Panc1 (cell line): ENCODE measurements around the gene RDX. TPM values are rescaled to one million over a fixed set of nuclear protein-coding genes. Genes with fewer than 3 reads are reported as not detected.

Experiments
- ATAC-seq: fragments of 200-7000 bp; cut with Tn5 transposase; 2 replicates; pipeline ENCODE4 v1.9.1; 2020; ENCODE audit warnings: mild to moderate bottlenecking, moderate library complexity
- BruUV-seq: library from RNA; stranded (reverse); fragments of 400-500 nt; replicated peaks from 2 replicates; lab custom pipeline; 2021; lab: Mats Ljungman, UMichigan
- CTCF ChIA-PET: fragments of 300-600 bp; sonication (Branson Sonifier 250); formaldehyde crosslinking; loops from one replicate; lab custom pipeline; 2022; ENCODE audit warnings: antibody characterized with exemption; lab: Charles Lee
- POLR2A ChIA-PET: fragments of 300-600 bp; sonication (Branson Sonifier 250); formaldehyde crosslinking; loops from one replicate; lab custom pipeline; 2022; ENCODE audit warnings: antibody characterized with exemption; lab: Charles Lee
- DNase-seq: peaks from one replicate; pipeline ENCODE4 v3.0.0-alpha.2; 2010; ENCODE audit warnings: low read depth, low spot score
- H3K27ac ChIP-seq: 2 replicates; pipeline ENCODE4 v1.5.1; 2011; ENCODE audit warnings: mild to moderate bottlenecking, low read length, inconsistent platforms
- H3K27me3 ChIP-seq: fragments of 200-500 bp; sonication (Bioruptor generic); 2 replicates; pipeline ENCODE4 v1.6.0; 2014; ENCODE audit warnings: low read length, inconsistent platforms; ENCODE audit not compliant: control insufficient read depth, insufficient read depth
- H3K36me3 ChIP-seq: fragments of 200-500 bp; sonication (Bioruptor generic); 2 replicates; pipeline ENCODE4 v1.5.1; 2014; ENCODE audit warnings: inconsistent platforms, mild to moderate bottlenecking, low read length, moderate library complexity; ENCODE audit not compliant: control insufficient read depth, insufficient read depth
- H3K4me1 ChIP-seq: 2 replicates; pipeline ENCODE4 v1.5.1; 2011; ENCODE audit warnings: inconsistent platforms, mild to moderate bottlenecking, low read length, moderate library complexity; ENCODE audit not compliant: control insufficient read depth, insufficient read depth
- H3K4me3 ChIP-seq, 2 experiments: 2 replicates each; pipeline ENCODE4 v1.5.1; 2011 to 2012; ENCODE audit warnings: low read depth in 2 of 2, low read length in 2 of 2, mild to moderate bottlenecking in 2 of 2, inconsistent platforms in 1 of 2, moderate library complexity in 1 of 2
- H3K9me3 ChIP-seq: fragments of 200-500 bp; sonication (Bioruptor generic); 2 replicates; pipeline ENCODE4 v1.5.1; 2014; ENCODE audit warnings: low read depth, mild to moderate bottlenecking, inconsistent platforms, low read length, moderate library complexity; ENCODE audit not compliant: control insufficient read depth, insufficient read depth
- CTCF ChIP-seq: fragments of 450-650 bp; IDR thresholded peaks from 2 replicates; pipeline ENCODE4 v1.5.1; 2017; ENCODE audit warnings: mild to moderate bottlenecking
- POLR2AphosphoS5 ChIP-seq: IDR thresholded peaks from 2 replicates; pipeline ENCODE4 v1.6.1; 2012; ENCODE audit warnings: mild to moderate bottlenecking, low read depth, low read length, moderate library complexity
- REST ChIP-seq, 2 experiments: IDR thresholded peaks; 2 replicates each; pipeline ENCODE4 v1.6.1; 2011 to 2012; ENCODE audit warnings: low read depth in 2 of 2, control low read depth in 1 of 2, low read length in 1 of 2, mild to moderate bottlenecking in 1 of 2, moderate library complexity in 1 of 2; ENCODE audit not compliant: insufficient read depth in 1 of 2
- SIN3A ChIP-seq: IDR thresholded peaks from 2 replicates; pipeline ENCODE4 v1.6.1; 2012; ENCODE audit warnings: low read depth, mild to moderate bottlenecking, low read length, moderate library complexity, borderline replicate concordance; ENCODE audit not compliant: insufficient read depth
- TCF7L2 ChIP-seq: IDR thresholded peaks from 2 replicates; pipeline ENCODE4 v1.6.1; 2011; ENCODE audit warnings: mild to moderate bottlenecking, low read depth, low read length, inconsistent platforms
- in situ Hi-C: cut with HindIII; loops from 2 replicates; pipeline ENCODE4 v1.10.0; 2016; ENCODE audit warnings: low sequenced_read_pairs, low pct_unique_long_range_greater_than_20kb
- intact Hi-C: fragments of 100-400 bp; cut with micrococcal nuclease; formaldehyde crosslinking; loops from one replicate; pipeline ENCODE4 v1.10.0; 2022; ENCODE audit not compliant: unreplicated experiment
- total RNA-seq: library from RNA; stranded (reverse); gene quantifications from one replicate; pipeline ENCODE4 v1.2.1, GENCODE V29; 2021; ENCODE audit not compliant: unreplicated experiment

The RDX gene
- total RNA-seq, 1 experiment from 2014 or later, result 200 TPM

GRCh38 chr11:110159476-110159875, 136.9 kb downstream of the RDX start:
- POLR2A ChIA-PET, result no interaction called here
- TF ChIP-seq SIN3A (no peak), TCF7L2 (no peak), CTCF (no peak), POLR2AphosphoS5 (no peak), REST (IDR thresholded peaks at IDR 0.05; ENCODE audit: insufficient read depth in 1 of 2, low read depth in 2 of 2, low read length in 1 of 2) (no peak)
- intact Hi-C loops, result no loop called here
- Histone ChIP-seq H3K9me3 (no peaks in the 10 kb centered on the region), H3K27me3 (no peaks in the 10 kb centered on the region), H3K27ac (no peak overlapping the region), H3K4me1 (no peaks in the 10 kb centered on the region), H3K4me3 (no peak overlapping the region), H3K36me3 (no peaks in the 10 kb centered on the region; the same call in 1 of the 2 replicates)
- CTCF ChIA-PET, result no interaction called here
- DNase-seq (no peak), ATAC-seq (no peak)
- no TSS peak for BruUV-seq
- in situ Hi-C loops, result no loop called here

GRCh38 chr11:110158317-110159200, 137.9 kb downstream of the RDX start:
- Histone ChIP-seq H3K4me3 (no peak overlapping the region), H3K9me3 (no peaks in the 10 kb centered on the region), H3K27ac (no peak overlapping the region), H3K27me3 (no peaks in the 10 kb centered on the region), H3K4me1 (no peaks in the 10 kb centered on the region), H3K36me3 (no peaks in the 10 kb centered on the region; the same call in 1 of the 2 replicates)
- TF ChIP-seq TCF7L2 (no peak), REST (IDR thresholded peaks at IDR 0.05; ENCODE audit: insufficient read depth in 1 of 2, low read depth in 2 of 2, low read length in 1 of 2) (no peak), SIN3A (no peak), POLR2AphosphoS5 (no peak), CTCF (no peak)
- BruUV-seq, result no TSS peak
- ChIA-PET POLR2A (no interaction called here), CTCF (no interaction called here)
- no peak for ATAC-seq
- DNase-seq, result no peak
- intact Hi-C loops, result no loop called here
- in situ Hi-C loops, result no loop called here
